ENCODE measurements around the gene PPP6R3. TPM values are rescaled to one million over a fixed set of nuclear protein-coding genes. Genes with fewer than 3 reads are reported as not detected.

Gene PPP6R3
- total and polyA plus RNA-seq, 2 of the 13 experiments (the other 11 are each of a cell fraction or from before 2014, with no cell fraction given), result 41.2 to 83.4 TPM

GRCh38 chr11:68498321-68498720 is 37.8 kb downstream of the PPP6R3 start:
- BruUV-seq (replicated peaks), result no TSS peak

More at GRCh38 chr11:68498321-68498720, 37.8 kb downstream of the PPP6R3 start:
- DNase-seq (ENCODE audit: low spot score), result no peak
- Histone ChIP-seq H3K27ac (ENCODE audit: extremely low read length, insufficient read depth, low read length) (no peak overlapping the region), H3K4me1 (ENCODE audit: insufficient read depth, low read length) (peaks cover 32% of the 10 kb centered on the region), H3K9ac (ENCODE audit: insufficient read depth, low read depth, low read length) (no peak overlapping the region), H3K36me3 (replicated peaks in 1 of 2; ENCODE audit: control insufficient read depth in 1 of 2, insufficient read depth in 2 of 2, low read length in 2 of 2) (no peaks in the 10 kb centered on the region; a peak in 1 of 5 replicates), H3K9me3 (ENCODE audit: low read length) (no peaks in the 10 kb centered on the region), H3K79me2 (ENCODE audit: insufficient read depth, low read length) (peaks cover 93% of the 10 kb centered on the region), H4K20me1 (ENCODE audit: insufficient read depth, low read length) (peaks cover 69% of the 10 kb centered on the region), H3K27me3 (ENCODE audit: control insufficient read depth in 1 of 2, insufficient read depth in 2 of 2, low read length in 2 of 2) (no peaks in the 10 kb centered on the region), H3K4me2 (ENCODE audit: low read depth, low read length) (no peak overlapping the region), H3K4me3 (replicated peaks in 1 of 3; ENCODE audit: insufficient read depth in 1 of 3, low read depth in 2 of 3, low read length in 3 of 3) (no peak overlapping the region), H2AFZ (ENCODE audit: low read length) (no peak overlapping the region)
- no peak for FAIRE-seq
- CTCF ChIA-PET (ENCODE audit: low intra/inter-chr PET ratio, low total read pairs), result no interaction called here
- 96% methylated on average over 2 of the region's 2 CpGs for WGBS (ENCODE audit: low lambda C conversion rate)
- intact Hi-C loops (cut with micrococcal nuclease; ENCODE audit: unreplicated experiment) (no loop called here), in situ Hi-C loops (cut with HindIII; ENCODE audit: extremely low pct_ligation_motif_present, low pct_unique_long_range_greater_than_20kb) (no loop called here)
- POLR2A ChIA-PET, result no interaction called here
- ATAC-seq, result no peak
- TF ChIP-seq SNAPC2 (CRISPR knock-in tag; IDR thresholded peaks at IDR 0.05) (no peak), ZNF768 (CRISPR knock-in tag; IDR thresholded peaks at IDR 0.05) (no peak), ZNF607 (CRISPR knock-in tag; IDR thresholded peaks at IDR 0.05; ENCODE audit: borderline replicate concordance) (no peak), MAFF (IDR thresholded peaks at IDR 0.05; ENCODE audit: low read depth, low read length) (no peak), DR1 (CRISPR knock-in tag; IDR thresholded peaks at IDR 0.05) (no peak), TERF1 (CRISPR knock-in tag; IDR thresholded peaks at IDR 0.05) (no peak), UBTF (CRISPR knock-in tag; IDR thresholded peaks at IDR 0.05) (no peak), HOXA7 (CRISPR knock-in tag; IDR thresholded peaks at IDR 0.05) (no peak)
